ENCODE measurements around the gene TLL1.

The TLL1 gene

GRCh38 chr4:165872461-165873297, at the start of gene TLL1:
Gene TLL1 (plus strand): TSS chr4:165873237. CDS start chr4:165873905, 668 bp downstream.
- FAIRE-seq (no peak), DNase-seq (ENCODE audit: low spot score) (peak; percentile 61)

- no peak for FAIRE-seq
- DNase-seq (ENCODE audit: low spot score), result no peak
These were observed 46.9 kb upstream of the TLL1 start for GRCh38 chr4:165826166-165826565.

GRCh38 chr4:165827018-165827417, 46.0 kb upstream of the TLL1 start:
- DNase-seq (ENCODE audit: low spot score) (no peak), FAIRE-seq (no peak)

GRCh38 chr4:165828928-165829327, 44.1 kb upstream of the TLL1 start:
- no peak for DNase-seq (ENCODE audit: low spot score)
- no peak for FAIRE-seq

GRCh38 chr4:165834116-165834515, 38.9 kb upstream of the TLL1 start:
- FAIRE-seq (no peak), DNase-seq (ENCODE audit: low spot score) (no peak)

GRCh38 chr4:165838575-165838974, 34.5 kb upstream of the TLL1 start:
- FAIRE-seq, result no peak
- DNase-seq (ENCODE audit: low spot score), result no peak

- FAIRE-seq (no peak), DNase-seq (ENCODE audit: low spot score) (no peak)
These were observed 33.3 kb upstream of the TLL1 start for GRCh38 chr4:165839615-165840333.

- no peak for FAIRE-seq
These were observed 30.4 kb upstream of the TLL1 start for GRCh38 chr4:165842684-165843083.

GRCh38 chr4:165844161-165844560, 28.9 kb upstream of the TLL1 start:
- no peak for FAIRE-seq
- DNase-seq (ENCODE audit: low spot score), result no peak

More at GRCh38 chr4:165842684-165843083, 30.4 kb upstream of the TLL1 start:
- no peak for DNase-seq (ENCODE audit: low spot score)

- DNase-seq (ENCODE audit: low spot score), result no peak
- FAIRE-seq, result no peak
These were observed 21.8 kb upstream of the TLL1 start for GRCh38 chr4:165851256-165851655.

GRCh38 chr4:165855191-165855590, 17.8 kb upstream of the TLL1 start:
- DNase-seq (ENCODE audit: low spot score) (no peak), FAIRE-seq (no peak)

GRCh38 chr4:165861363-165861762, 11.7 kb upstream of the TLL1 start:
- FAIRE-seq (no peak), DNase-seq (ENCODE audit: low spot score) (no peak)

GRCh38 chr4:165864271-165864670, 8.8 kb upstream of the TLL1 start:
- FAIRE-seq (no peak), DNase-seq (ENCODE audit: low spot score) (peak; percentile 6)

- DNase-seq (ENCODE audit: low spot score), result no peak
- FAIRE-seq, result no peak
These were observed 6.9 kb upstream of the TLL1 start for GRCh38 chr4:165866019-165866650.

GRCh38 chr4:165867961-165868360, 5.1 kb upstream of the TLL1 start:
- DNase-seq (ENCODE audit: low spot score) (no peak), FAIRE-seq (no peak)

- FAIRE-seq (no peak), DNase-seq (ENCODE audit: low spot score) (peak; percentile 62)
These were observed 448 bp downstream of the TLL1 start for GRCh38 chr4:165873298-165874071.

- DNase-seq (ENCODE audit: low spot score) (no peak), FAIRE-seq (no peak)
These were observed 1.2 kb downstream of the TLL1 start for GRCh38 chr4:165874072-165874790.

- DNase-seq (ENCODE audit: low spot score) (no peak), FAIRE-seq (no peak)
These were observed 1.8 kb downstream of the TLL1 start for GRCh38 chr4:165874791-165875371.

GRCh38 chr4:165875446-165875845, 2.4 kb downstream of the TLL1 start:
- DNase-seq (ENCODE audit: low spot score), result no peak
- FAIRE-seq, result no peak

- no peak for FAIRE-seq
- DNase-seq (ENCODE audit: low spot score), result no peak
These were observed 4.2 kb downstream of the TLL1 start for GRCh38 chr4:165877286-165877685.
